Endometrium (tissue), 2 donors: ENCODE results near the gene NUDT1.

Experiments used
- FAIRE-seq: peaks from 2 replicates; lab custom pipeline; 2012; peaks lifted over from hg19 to GRCh38; lab: Jason Lieb, UNC
- donor health status: control.
- donor health status: control.

The NUDT1 gene

DNA sequence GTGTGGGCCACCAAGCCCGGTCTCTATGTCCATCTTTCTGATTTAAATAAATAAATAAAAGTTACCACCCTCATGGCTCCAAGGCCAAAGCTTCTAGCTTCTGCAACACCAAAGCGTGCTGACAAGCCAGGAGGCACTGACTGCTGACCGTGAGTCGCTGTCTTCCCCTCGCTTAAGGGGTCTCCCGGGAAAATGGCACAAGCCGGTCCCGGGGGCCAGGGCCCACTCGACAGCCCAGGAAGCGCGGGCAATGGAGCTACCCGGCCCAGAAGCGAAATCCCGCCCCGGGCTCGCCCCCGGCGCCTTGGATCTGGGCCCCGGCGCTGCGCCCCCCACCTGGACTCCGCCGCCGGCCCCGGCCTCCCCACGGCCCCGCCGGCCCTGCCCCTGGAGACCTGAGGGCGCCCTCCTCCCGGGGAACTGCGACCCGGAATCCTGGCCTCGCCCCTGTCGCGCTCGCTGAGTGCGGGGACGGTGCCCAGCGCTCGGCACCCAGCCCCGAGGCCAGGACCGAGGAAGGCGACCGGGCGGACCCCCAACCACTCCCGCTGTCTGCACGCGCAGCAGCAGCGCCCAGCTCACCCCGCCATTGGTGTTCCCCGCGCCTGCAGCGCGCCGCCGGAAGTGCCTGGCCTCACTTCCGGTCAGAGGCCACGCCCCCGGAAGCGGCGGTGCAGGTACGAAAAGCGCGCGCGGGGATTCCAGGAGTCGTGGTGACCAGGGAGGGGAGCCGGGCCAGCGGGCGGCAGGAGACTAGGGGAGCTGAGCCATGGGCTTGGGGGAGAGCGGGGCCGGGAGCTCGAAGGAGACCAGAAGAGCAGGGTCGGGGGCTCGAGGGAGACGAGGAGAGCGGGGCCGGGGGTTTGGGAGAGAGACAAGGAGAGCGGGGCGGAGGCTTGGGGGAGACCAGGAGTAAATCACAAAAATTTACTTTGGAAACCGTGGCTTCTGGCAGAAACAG is at the start of gene NUDT1, which contains the start of gene MRM2:
Gene NUDT1, plus strand, starts transcription at position 647 of the 961 bp plus-strand sequence. CDS start 2,349 bp downstream, outside the sequence.
Gene MRM2, minus strand, starts transcription at position 626 of the 961 bp plus-strand sequence. Its CDS starts 36 bp downstream, at position 590.
- FAIRE-seq, result no peak

DNA sequence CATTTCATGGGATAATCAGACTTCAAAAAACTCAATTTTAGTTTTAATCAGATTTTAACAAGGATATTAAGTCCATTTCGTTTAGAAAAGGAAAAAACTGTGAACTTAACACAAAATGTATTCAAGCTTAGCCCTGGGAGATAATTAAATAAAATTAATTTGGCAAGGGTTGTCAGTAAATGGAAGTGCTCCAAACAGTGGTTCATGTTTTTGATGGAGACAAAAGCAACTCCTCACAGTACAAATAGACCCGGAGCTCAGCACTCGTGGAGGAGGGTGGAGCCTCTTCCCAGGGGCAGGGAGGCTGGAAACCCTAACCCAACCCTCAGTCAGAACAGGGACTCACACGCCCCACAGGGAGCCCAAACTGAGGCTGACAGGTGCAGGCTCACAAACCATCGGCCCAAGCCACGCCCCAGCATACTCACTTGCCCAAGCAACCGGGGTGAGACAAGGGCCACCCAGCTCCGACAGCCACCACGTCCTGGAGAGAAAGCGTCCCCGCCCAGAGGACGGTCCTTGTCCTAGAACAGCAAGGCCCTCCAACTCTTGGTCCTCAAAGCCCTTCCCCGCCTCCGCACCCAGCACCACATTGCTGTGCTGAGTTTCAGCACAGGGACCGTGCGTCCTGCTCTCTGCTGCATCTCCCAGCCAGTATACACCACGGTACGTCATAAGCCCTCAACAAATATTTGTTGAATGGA is 49.0 kb upstream of the NUDT1 start:
- FAIRE-seq, result no peak

DNA sequence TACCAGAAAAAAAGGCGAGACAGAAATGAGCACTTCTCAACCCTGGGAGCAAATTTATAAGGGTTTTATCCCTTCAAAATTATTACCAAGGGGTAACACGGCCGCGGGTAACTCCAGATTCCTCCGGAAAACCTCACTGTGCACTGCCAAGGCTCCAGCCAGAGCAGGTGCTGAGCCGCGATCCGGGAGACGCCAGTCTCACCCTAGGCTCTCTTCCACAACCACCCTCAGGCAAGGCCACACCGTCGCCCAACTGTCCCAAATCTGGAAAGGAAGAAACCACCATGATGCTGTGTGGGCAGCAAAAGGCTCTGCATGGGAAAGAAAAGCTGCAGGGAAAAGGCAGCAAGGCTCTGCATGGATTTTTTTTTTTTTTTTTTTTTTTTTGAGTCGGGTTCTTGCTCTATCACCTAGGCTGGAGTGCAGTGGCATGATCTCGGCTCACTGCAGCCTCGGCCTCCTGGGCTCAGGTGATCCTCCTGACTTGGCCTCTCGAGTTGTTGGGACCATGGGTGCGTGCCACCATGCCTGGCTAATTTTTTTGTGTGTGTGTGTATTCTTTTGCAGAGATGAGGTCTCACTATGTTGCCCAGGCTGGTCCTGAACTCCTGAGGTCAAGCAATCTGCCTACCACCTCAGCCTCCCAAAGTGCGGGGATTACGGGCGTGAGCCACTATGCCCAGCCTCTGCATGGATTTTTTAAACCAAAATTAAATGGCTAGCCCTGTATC is 48.3 kb upstream of the NUDT1 start:
- FAIRE-seq, result no peak

DNA sequence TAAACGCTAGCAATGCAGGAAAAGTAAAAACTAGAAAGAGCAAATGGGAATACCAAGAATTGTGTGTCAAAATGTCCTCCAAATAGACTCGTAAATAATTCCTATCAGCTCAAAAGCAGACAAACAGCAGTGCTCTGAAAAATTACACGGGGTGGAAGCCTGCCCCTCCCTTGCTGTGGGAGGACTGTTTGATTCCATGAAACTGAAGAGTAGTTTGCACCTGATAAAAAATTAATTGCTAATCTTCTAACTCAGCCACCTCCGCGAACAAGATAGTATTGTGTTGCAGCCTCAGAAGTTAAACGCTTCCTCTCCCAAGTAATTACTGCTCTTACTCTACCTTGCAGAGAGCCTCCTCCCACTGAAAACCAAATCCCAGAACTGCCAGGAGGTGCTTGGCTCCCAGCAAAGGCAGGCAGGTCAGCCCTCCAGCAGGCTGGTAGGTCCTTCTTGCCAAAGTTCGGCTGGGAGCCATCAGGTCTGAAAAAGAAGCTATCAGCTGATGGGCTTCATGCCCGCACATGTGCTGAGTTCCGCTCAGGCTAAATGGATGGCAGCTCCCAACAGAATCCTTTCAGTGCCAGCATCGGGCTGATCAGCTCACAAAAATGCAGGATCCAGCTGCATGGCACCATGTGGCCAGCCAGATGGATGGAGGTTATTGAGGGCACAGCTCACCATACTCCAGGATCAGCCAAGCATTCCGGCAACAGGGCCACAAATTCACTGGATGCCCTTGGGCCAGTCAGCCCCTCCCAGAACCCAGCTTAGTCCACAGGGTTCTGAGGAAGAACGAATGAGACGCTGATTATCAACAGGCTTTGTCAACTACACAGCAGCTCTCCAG is 46.4 kb upstream of the NUDT1 start:
- no peak for FAIRE-seq

DNA sequence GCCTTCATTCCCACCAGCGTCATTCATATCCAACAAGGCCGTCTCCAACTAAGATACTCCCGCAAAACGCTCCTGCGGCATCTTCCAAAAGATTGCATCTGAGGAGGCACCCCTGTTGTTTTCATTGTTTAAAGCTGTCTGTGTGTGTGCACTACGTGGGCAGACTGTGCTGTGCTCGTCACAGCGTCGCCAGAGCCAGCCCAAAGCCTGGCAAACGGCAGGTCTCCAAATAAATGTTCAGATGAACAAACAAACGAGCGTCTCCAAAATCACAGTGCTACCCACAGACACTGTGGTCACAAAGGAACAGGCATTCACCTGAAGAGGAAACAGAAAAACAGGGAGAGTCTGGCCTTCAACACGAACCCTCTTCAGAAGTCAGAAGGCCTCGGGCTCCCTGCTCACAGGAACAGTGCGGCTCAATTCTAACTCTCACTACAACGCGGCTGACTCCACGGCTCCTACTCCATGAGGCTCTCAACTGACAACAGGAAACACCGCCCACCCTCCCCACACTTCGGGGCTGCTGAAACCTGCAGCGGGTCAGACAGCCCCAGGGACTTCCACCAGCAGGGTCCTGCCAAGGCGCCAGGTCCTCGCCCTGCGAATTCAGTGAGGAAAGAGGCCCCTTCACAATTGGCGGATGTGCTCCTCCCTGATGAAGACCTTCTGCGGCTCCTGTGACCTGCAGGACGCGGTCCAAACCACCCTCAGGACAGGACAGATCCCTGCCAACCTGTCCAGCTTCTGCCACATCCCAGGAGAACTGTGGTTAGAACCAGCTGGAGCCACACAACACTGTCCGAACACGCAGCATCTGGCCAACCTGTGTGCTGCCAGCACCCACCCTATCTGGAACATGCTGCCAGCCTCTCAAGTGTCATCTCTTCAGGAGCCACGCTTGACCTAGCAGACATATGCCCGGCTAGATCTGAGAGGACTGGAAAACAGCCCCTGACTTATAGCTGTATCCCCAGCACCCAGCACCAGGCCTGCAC is 45.3 kb upstream of the NUDT1 start:
- FAIRE-seq, result no peak

DNA sequence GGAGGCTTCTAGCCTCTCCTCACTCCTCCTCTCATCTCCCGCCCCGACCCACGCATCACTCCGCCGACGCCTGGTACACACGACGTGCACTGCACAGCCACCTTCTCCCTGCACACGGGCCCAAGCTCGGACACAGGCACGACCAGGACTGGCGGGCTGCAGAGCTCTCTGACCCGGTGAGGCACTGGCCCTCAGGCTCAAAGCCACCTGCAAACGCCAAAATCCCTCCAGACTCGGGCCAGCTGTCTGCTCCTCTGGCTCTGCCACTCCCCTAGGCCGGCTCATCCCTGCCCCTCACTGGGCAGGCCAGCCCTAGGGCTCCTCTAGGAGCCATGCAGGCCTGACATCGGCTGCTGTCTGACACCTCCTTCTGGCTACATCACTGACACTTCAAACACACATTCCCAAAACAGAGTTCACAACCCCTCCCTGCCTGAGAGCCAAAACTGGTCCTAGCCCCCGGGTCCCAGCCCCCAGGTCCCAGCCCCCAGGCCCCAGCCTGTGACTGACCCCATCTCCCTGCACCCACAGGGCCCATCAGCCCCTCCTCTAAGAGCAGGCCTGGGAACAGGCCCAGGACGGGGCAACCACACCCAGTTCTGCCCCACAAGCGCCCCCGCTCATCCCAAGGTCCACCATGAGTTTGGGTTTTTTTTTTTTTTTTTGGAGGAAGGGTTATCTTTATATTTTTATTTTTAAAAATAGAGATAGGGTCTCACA is 44.4 kb upstream of the NUDT1 start:
- FAIRE-seq, result no peak

DNA sequence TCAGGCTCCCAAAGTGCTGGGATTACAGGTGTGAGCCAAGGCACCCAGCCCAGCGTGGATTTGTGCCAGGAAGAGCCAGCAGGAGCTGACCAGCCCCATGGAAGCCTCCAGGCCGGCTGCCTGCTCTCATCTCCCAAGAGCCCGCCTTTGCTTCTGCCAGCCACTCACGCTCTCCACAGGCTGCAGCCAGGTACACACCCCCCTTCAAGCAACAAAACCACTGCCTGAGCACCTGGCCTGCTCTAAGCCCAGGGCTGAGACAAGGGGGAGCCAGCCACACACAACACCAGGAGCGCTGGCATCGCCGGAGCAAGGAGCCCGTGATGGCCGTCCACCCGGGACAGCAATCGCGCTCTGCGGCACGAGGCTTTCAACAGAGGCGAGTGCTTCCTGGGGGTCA is 43.8 kb upstream of the NUDT1 start:
- FAIRE-seq, result no peak

DNA sequence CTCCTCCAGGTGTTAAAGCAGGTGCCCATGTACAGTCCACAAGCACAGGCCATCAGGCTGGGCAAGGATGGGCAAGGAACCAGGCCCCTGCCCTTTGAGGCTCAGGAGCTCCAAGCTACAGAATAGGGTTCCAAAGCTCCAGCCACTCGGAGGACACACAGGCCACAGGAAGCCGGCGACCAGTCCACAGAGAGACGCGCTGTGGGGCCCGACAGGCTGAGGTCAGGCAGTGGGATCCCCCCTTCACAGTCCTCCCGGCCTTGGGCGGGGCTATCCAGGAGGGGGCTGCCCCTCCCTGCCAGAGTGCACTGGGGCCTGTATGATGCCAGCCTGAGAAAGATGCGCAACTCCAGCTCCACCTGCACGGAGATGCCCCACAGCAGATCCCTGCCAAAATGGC is 43.3 kb upstream of the NUDT1 start:
- FAIRE-seq, result no peak

DNA sequence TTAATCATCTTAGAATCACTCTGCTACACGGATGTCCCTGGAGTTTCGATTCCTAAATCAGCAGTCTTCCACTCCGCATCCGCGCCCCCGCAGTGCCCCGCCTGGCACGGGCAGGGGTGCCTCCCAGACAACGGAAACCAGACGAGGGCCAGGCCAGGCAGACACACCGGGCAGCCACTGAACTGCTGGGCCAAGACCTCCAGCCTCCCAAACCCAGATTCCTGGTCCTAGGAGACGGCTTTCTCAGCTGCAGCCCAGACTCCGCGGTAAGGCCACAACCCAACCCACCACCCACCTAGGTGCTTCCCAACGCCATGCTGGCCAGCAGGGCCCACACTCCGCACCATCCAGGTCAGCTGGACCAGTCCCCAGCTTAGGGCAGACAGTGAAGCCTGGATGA is 42.5 kb upstream of the NUDT1 start:
- FAIRE-seq, result no peak

DNA sequence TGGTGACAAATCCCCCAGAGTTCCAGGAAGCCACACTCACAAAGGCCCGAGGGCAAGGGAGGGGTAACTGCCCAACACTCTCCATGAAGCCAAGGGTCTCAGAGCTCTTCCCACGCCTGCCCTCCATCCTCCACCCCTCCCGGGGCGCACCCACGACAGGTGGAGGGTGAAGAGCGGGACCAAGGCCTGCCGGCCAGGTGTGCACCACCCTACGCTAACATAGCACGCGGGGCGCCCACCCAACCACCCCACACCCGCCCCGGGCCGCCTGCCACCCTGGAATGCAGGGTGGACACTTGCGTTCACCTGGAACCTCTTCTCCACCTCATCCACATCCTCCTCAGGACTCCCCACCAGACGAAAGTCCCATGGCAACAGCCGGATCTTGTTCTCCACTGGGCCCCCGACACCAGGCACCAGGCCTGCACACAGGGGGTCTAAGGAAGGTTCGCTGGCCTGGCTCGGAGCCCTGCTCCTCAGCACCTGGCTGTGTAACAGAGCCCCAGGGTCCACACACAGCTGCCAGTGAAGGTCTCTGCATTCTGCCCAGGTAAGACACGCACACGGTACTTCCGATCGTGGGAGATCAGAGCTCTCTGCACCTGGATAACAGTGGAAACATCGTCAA is 42.0 kb upstream of the NUDT1 start:
- FAIRE-seq, result no peak

DNA sequence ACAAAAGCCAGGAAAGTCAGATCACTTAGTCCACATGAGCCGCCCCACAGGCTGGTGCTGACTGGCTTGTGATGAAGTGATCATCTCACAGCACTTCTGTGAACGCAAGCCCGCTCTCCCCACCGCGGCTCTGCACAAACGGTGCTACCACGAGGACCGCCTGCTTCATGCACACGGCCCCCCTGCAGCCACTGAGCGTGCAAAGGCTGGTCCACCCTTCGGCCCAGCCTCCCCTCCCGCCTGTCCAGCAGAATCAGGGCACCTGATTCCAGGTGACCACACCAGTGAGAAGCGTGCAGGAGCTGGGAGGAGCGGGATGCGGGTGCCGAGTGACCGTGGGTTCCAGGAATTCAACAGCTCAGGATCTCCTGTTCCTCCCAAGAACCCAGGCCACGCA is 41.4 kb upstream of the NUDT1 start:
- no peak for FAIRE-seq

DNA sequence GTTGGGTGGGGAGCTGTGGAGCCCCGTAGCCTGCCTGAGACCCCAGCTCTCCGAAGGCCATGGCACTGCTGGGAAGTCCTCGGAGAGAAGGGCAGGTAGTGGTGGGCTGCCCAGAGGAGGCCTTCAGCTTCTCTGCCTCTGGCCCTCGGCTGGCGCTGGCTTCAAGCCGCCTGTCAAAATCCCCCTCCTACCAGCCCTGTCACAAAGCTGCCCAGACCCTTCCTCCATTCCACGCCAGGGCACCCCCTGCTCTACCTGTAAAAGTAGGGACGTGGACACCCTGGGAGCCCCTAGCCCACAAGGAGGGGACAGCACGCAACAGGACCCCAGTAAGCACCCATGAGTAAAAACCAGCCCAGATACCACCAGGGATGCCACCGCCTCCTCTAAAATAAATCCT is 40.9 kb upstream of the NUDT1 start:
- no peak for FAIRE-seq

DNA sequence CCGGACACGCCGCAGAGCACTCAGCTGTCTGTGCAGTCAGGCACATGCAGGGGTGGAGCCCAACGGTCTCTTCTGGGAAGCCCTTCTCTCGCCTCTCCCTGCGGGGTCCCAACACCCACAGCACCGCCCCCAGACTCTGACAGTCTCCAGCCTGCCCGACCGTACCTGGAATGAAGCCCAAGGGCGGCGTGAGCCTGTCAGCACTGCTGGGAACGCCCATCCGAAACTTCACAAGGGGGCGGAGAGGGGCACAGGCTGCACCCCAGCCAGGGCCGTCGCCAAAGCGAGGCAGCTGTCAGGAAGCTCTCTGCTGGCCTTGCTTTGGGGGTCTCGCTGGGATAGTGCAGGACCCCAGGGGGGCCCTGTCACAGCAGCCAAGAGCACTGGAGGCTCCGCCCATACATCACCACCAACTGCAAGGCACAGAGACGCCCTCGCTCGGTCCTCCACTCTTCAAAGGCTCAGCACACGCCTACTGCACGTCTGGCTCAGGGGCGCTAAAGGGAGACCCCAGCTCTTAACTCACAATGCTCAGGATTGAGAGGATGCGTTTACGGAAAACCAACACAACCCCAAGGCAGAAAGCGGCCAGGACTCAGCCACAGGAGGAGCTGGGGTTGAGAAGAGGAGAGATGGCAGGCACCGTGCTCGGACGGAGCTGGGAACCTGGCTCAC is 40.2 kb upstream of the NUDT1 start:
- no peak for FAIRE-seq

DNA sequence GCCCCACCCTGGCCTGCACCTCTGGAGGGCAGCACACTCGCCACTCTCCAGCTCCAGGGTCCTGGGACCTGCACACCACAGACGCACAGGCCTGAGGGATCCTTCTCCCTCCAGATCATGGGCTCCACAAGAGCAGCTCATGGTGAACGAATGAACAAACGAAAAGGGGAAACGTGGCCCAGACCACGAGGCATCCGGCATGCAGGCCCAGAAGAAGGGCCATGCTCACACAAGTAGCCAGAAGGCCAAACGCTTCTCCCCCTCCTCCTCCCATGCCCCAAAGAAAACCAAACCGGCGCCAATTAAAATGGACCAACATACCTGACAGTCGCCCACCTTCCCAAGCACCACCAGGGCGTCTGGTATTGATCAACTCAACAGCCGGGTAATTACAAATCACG is 39.7 kb upstream of the NUDT1 start:
- no peak for FAIRE-seq

DNA sequence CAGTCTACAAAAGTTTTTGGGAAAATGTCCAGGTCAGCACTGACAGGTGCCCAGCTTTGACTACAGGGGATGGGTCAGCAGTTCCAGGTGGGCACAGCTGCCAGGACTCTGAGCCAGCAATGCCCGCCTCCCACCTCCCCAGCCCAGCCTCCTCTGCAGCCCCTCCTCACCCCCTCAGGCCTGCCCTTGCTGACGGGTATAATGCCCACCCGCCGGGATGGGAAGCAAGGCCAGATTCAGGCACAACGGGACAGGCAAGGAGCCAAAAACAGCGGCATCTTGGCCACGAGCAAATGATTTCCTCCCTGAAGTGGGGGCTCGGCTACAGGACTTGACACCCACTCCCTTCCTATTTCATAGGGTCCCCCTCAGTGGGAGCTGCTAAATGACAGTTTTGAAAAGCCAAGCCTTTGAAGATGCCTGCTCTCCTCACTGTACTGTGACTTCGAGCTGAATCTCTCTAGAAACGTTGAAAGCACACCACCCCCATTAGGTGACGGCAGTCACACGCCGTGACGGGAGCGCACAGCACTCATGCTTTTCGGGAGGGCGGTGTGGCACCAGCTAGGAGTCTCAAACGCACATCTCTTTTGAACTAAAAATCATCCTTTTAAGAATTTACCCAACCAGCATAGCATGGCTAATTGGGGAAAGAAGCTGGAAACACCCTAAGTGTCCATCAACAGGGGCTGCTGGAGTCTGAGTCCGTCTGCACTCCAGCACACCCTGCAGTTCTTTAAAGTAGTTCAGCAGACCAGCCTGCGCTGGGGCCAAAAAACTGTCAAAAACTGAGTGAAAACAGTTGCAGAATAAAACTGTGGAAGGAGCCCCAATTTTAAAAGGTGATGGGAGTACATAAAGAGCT is 38.9 kb upstream of the NUDT1 start:
- FAIRE-seq, result no peak

DNA sequence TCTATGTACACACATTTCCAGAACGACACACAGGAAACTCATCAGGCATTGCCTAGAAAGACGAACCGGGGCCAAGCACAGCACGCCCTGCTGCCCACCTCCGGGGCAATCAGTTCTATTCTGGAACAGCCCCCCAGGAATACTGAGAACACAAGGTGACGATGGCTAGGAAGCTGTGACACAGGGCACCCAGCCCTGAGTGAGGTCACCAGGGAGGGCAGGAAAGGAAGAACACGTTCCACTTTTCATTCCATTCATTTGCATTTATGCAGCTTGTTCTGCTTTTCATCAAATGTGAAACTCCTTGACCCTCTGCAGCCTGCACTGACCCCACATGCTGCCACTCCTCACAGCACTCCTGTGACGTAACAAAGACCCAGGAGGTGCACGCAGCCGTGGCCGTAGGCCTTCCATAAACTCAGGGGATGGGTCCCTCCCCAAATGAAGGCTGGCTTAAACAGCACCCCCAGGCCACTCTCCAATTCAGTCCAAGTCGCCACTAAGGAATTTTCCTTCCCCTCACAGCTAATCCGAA is 38.2 kb upstream of the NUDT1 start:
- no peak for FAIRE-seq

DNA sequence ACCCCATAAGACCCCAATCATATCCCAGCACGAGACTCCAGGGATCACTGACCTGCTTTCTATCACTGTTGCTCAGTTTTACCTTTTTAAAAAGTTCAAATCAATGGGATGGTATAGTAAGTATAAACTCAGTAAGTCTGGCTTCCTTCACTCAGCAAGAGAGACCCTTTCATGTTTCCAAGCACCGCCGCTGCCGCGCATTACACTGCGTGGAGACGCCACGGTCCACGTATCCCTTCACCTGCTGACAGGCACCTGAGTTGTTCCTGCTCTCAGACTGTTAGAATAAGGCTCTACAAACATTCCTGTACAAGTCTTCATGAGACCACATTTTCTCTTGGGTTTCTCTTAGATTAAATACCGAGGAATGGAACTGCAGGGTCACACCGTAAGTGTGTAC is 37.6 kb upstream of the NUDT1 start:
- no peak for FAIRE-seq
